Nephron progenitor cell (in vitro differentiated cells): ENCODE data around the gene SPDL1.

Source experiments
- DNase-seq: peaks from one replicate; pipeline ENCODE4 v3.0.0; 2021
- H3K27ac Mint-ChIP-seq: 2 replicates; pipeline ENCODE4 v1.8.0; 2021; ENCODE audit warnings: mild to moderate bottlenecking, moderate library complexity, mixed read lengths
- H3K27me3 Mint-ChIP-seq: 2 replicates; pipeline ENCODE4 v1.8.0; 2021; ENCODE audit warnings: mild to moderate bottlenecking, low read depth, mixed read lengths; ENCODE audit not compliant: poor library complexity
- H3K36me3 Mint-ChIP-seq: 2 replicates; pipeline ENCODE4 v1.8.0; 2021; ENCODE audit warnings: low read depth, mixed read lengths
- H3K4me1 Mint-ChIP-seq: 2 replicates; pipeline ENCODE4 v1.8.0; 2021; ENCODE audit warnings: mixed read lengths
- H3K4me3 Mint-ChIP-seq: 2 replicates; pipeline ENCODE4 v1.8.0; 2021; ENCODE audit warnings: mild to moderate bottlenecking, moderate library complexity, mixed read lengths
- H3K9me3 Mint-ChIP-seq: 2 replicates; pipeline ENCODE4 v1.8.0; 2021; ENCODE audit warnings: mild to moderate bottlenecking, moderate library complexity, mixed read lengths
- TF ChIP-seq, protein P1 (sequence below): fragments of 200-600 bp; sonication (generic); IDR thresholded peaks from 2 replicates; pipeline ENCODE4 v1.5.0; 2021; ENCODE audit warnings: antibody characterized with exemption

The SPDL1 gene

DNA sequence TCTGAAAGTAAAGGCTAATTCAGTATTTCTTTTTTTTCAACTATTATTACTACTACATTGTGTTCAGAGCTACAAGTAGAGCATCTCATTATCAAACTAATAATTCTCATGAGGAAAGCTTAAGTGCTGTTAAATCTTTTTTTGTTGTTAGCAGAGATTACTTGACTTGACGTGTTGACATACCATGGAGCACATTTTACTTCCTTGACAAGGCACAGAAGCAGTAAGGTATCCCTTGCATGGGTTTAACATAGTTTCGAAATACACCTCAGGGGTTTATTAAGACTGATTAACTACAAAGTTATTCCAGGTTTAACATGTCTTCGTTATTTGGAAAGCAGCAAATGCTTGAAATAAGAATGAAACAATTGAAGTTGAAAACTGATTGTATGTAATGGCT is 7.0 kb downstream of the SPDL1 start:
- H3K4me1 Mint-ChIP-seq: peaks cover 15% of the 10 kb centered on the region
- H3K9me3 Mint-ChIP-seq: no peaks in the 10 kb centered on the region
- H3K36me3 Mint-ChIP-seq: peaks cover 64% of the 10 kb centered on the region

DNA sequence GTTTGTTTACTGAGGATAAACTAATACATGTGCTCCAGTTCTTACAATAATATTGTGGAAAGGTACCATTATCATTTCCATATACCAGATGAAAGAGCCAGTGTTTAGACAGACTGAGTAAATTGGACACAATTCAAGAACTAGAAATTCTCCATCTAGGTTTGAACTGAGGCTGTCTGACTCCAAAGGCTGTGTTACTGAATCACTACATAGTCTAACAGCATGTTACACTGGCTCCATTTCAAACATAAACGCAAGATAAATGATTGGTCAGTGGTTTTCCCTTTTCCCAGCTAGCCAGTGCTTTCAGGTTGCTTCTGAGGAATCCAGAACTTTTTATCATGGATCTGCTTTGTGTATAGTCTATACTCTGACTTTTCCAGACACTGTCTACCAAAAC is 8.1 kb downstream of the SPDL1 start:
- Mint-ChIP-seq H3K9me3 (no peaks in the 10 kb centered on the region), H3K4me3 (no peak overlapping the region), H3K27me3 (no peaks in the 10 kb centered on the region), H3K4me1 (peaks cover 5% of the 10 kb centered on the region), H3K36me3 (peaks cover 72% of the 10 kb centered on the region), H3K27ac (no peak overlapping the region)
- no peak for DNase-seq
- TF ChIP-seq, protein P1, sequence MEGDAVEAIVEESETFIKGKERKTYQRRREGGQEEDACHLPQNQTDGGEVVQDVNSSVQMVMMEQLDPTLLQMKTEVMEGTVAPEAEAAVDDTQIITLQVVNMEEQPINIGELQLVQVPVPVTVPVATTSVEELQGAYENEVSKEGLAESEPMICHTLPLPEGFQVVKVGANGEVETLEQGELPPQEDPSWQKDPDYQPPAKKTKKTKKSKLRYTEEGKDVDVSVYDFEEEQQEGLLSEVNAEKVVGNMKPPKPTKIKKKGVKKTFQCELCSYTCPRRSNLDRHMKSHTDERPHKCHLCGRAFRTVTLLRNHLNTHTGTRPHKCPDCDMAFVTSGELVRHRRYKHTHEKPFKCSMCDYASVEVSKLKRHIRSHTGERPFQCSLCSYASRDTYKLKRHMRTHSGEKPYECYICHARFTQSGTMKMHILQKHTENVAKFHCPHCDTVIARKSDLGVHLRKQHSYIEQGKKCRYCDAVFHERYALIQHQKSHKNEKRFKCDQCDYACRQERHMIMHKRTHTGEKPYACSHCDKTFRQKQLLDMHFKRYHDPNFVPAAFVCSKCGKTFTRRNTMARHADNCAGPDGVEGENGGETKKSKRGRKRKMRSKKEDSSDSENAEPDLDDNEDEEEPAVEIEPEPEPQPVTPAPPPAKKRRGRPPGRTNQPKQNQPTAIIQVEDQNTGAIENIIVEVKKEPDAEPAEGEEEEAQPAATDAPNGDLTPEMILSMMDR: no peak

More for the DNA sequence above, 7.0 kb downstream of the SPDL1 start:
- TF ChIP-seq, protein P1: no peak
- Mint-ChIP-seq H3K27ac (no peak overlapping the region), H3K4me3 (no peak overlapping the region), H3K27me3 (no peaks in the 10 kb centered on the region)
- DNase-seq: no peak

DNA sequence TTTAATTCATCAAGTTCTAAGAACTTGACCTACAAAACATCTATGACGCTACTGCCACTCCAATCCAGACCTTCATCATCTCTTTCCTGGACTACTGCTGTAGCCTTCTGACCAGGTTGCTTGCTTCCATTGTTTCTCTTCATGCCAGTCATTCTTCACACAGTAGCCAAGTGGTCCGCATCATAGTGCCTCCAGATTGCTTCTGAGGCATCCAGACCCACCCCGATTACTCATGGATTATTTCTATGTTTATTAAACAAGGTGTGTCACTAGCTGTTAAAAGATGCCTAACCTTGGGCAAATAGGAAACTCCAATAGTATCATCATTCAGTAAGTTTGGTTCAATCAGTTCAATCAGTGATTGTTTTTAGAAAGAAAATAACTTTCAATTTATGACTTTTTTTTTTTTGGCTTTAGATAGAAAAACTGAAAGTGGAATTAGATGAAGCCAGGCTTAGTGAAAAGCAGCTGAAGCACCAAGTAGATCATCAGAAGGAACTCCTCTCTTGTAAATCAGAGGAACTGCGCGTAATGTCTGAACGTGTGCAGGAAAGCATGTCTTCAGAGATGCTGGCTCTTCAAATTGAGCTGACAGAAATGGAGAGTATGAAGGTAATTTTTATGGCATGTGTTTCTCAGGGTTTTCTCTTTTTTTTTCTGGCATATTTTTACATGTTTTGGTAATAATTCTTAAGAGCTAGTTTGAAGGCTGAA is 9.5 kb downstream of the SPDL1 start:
- H3K9me3 Mint-ChIP-seq: no peaks in the 10 kb centered on the region
- no peaks in the 10 kb centered on the region for H3K4me1 Mint-ChIP-seq
- H3K4me3 Mint-ChIP-seq: no peak overlapping the region
- TF ChIP-seq, protein P1: no peak
- H3K27ac Mint-ChIP-seq: no peak overlapping the region
- no peak for DNase-seq
- H3K27me3 Mint-ChIP-seq: no peaks in the 10 kb centered on the region
- H3K36me3 Mint-ChIP-seq: peaks cover 75% of the 10 kb centered on the region

DNA sequence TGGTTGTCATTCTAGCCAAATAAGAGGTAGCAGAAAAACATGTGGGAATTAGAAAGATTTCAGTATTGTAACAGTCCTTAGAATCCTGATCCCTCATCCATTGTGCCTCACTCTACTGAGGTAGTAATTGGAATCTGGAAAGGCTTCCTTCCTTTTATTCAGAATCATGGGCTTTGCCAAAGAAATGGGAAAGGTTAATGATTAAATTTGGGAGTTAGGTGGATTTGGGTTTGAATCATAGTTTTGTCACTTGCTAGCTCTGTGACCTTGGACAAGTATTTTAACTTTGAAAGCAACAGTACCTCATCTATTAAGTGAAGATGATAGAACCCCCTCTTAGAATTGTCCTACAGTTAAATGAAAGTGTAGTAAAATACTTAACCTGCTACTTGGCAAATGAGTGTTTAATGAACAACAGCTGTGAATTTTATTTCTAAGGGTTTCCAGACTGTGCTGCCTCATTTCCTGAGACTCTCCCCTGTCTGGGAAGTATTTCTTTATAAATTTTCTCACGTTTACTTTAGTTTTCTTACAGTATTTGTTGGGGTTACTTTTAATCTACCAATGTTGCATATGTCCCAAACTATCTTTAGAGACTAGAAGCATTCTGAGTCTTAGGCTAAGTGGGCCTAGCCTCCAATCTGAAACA is 11.7 kb downstream of the SPDL1 start:
- H3K4me3 Mint-ChIP-seq: no peak overlapping the region
- TF ChIP-seq, protein P1: no peak
- H3K4me1 Mint-ChIP-seq: no peaks in the 10 kb centered on the region
- H3K27me3 Mint-ChIP-seq: no peaks in the 10 kb centered on the region
- peak overlapping the region; percentile 57 for H3K27ac Mint-ChIP-seq
- H3K36me3 Mint-ChIP-seq: peaks cover 74% of the 10 kb centered on the region
- no peak for DNase-seq
- H3K9me3 Mint-ChIP-seq: no peaks in the 10 kb centered on the region

DNA sequence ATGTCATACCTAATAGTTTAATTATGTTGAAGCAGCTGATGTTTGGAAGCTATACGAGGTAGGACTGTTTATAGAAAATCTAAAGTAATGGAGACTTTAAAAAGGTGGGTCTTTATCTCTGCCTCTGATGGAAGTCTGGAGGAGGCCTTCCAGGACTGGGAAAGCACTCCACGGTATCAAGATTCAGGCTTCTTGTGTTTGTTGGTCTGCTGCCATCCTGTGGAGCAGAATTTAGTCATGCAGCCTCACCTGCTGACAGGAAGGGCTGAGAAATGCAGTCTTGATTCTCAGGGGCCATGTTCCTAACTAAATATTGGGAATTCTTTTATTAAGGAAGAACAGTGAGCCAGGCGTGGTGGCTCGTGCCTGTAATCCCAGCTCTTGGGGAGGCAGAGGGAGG is 15.9 kb downstream of the SPDL1 start:
- Mint-ChIP-seq H3K27ac (no peak overlapping the region), H3K9me3 (no peaks in the 10 kb centered on the region), H3K4me1 (no peaks in the 10 kb centered on the region), H3K4me3 (no peak overlapping the region), H3K27me3 (no peaks in the 10 kb centered on the region), H3K36me3 (peaks cover 77% of the 10 kb centered on the region)
- TF ChIP-seq, protein P1: no peak
- no peak for DNase-seq

DNA sequence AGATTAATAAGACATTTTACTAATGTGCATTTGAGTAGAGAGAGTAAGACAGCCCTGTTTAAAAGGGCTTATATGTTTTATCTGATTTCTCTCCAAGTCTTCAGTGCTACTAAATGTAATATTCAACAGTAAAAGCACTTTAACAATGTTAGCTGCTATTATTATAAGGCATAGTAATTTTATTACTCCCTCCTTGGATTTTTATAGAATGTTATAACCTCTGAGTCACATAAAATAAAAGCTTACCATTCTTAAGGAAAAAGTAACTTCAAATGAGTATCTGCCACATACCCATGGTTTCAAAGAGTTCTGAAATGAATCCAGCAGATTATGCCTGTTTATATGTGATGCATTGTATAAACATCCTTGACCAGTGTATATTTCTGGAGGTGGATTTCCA is 19.0 kb downstream of the SPDL1 start:
- DNase-seq: no peak
- TF ChIP-seq, protein P1: no peak
- Mint-ChIP-seq H3K27me3 (peaks cover 4% of the 10 kb centered on the region), H3K27ac (no peak overlapping the region), H3K36me3 (peaks cover 57% of the 10 kb centered on the region), H3K4me1 (no peaks in the 10 kb centered on the region), H3K9me3 (no peaks in the 10 kb centered on the region), H3K4me3 (no peak overlapping the region)
